Aorta (tissue), 4 donors: ENCODE measurements around the gene NDUFAF7. TPM values are rescaled to one million over a fixed set of nuclear protein-coding genes. Genes with fewer than 3 reads are reported as not detected.

Source experiments
- polyA plus RNA-seq, 2 donors: library from polyadenylated mRNA; stranded (reverse); fragments of 200-250 nt; gene quantifications; one replicate each; pipeline ENCODE4 v1.2.3, GENCODE V29; 2013
- total RNA-seq, 2 donors: library from RNA; stranded (reverse); fragmentation: NEBNext Ultra II Directional; extraction: Animal tissue kit (Norgen Biotek cat#: 25700); gene quantifications; one replicate each; pipeline ENCODE4 v1.2.1, GENCODE V29; 2021
- donor health status: healthy with polysubstance abuse.
- donor health status: Bipolar disorder and iron deficiency.
- donor health status: DM: no; HTN: no; CAD: no.
- donor health status: DM: yes; HTN: yes; CAD: no.

The NDUFAF7 gene
- total and polyA plus RNA-seq, 4 donors: 7.5 to 23.9 (median 17.8) TPM

Other genes starting within 250 kb of the NDUFAF7 start
- 10 to 100 TPM; 19.9 to 28.2 TPM for gene HEATR5B, start 147.3 kb upstream of the NDUFAF7 start, total RNA-seq
- gene HEATR5B, start 147.3 kb upstream of the NDUFAF7 start, polyA plus RNA-seq: 10 to 100 TPM in 1 of 2 donors, 1 to 10 TPM in 1; 5.0 to 10.1 TPM
- 1 to 10 TPM; 6.6 to 6.9 TPM for gene GPATCH11, start 147.1 kb upstream of the NDUFAF7 start, total RNA-seq
- gene GPATCH11, start 147.1 kb upstream of the NDUFAF7 start, polyA plus RNA-seq: 1 to 10 TPM; 4.2 to 8.9 TPM
- 10 to 100 TPM; 47.1 to 49.5 TPM for gene EIF2AK2, start 74.7 kb upstream of the NDUFAF7 start, total RNA-seq
- gene EIF2AK2, start 74.7 kb upstream of the NDUFAF7 start, polyA plus RNA-seq: 1 to 10 TPM; 8.4 to 9.7 TPM
- gene SULT6B1, start 43.0 kb upstream of the NDUFAF7 start, total RNA-seq: not detected
- not detected for gene SULT6B1, start 43.0 kb upstream of the NDUFAF7 start, polyA plus RNA-seq
- gene CEBPZOS, start 35.2 kb upstream of the NDUFAF7 start, total RNA-seq: 10 to 100 TPM; 24.9 to 36.9 TPM
- gene CEBPZOS, start 35.2 kb upstream of the NDUFAF7 start, polyA plus RNA-seq: 100 to 1,000 TPM in 1 of 2 donors, 10 to 100 TPM in 1; 29.3 to 138 TPM
- 10 to 100 TPM; 37.0 to 38.1 TPM for gene CEBPZ, start 62 bp upstream of the NDUFAF7 start, total RNA-seq
- gene CEBPZ, start 62 bp upstream of the NDUFAF7 start, polyA plus RNA-seq: 10 to 100 TPM; 19.5 to 35.0 TPM
- gene PRKD3, start 93.2 kb downstream of the NDUFAF7 start, total RNA-seq: 10 to 100 TPM; 43.2 to 54.8 TPM
- 10 to 100 TPM; 14.1 to 14.8 TPM for gene PRKD3, start 93.2 kb downstream of the NDUFAF7 start, polyA plus RNA-seq
- 1 to 10 TPM; 3.8 to 4.0 TPM for gene QPCT, start 113.0 kb downstream of the NDUFAF7 start, total RNA-seq
- 1 to 10 TPM; 1.9 to 5.5 TPM for gene QPCT, start 113.0 kb downstream of the NDUFAF7 start, polyA plus RNA-seq